GM23338 (cell line): ENCODE data around the gene HOXA3.

Source experiments
- CTCF ChIP-seq, 2 experiments: fragments of 200-600 bp in 1 of 2; sonication (generic) in 1 of 2; conservative IDR thresholded peaks; 2 replicates each; pipeline versions ENCODE4 v1.5.1 to v1.6.1; 2016 to 2017; ENCODE audit warnings: antibody characterized with exemption in 2 of 2, low read depth in 2 of 2, mild to moderate bottlenecking in 2 of 2, moderate library complexity in 1 of 2
- EZH2 ChIP-seq: fragments of 200-600 bp; sonication (generic); IDR thresholded peaks from one replicate; pipeline ENCODE4 v1.8.0; 2017; ENCODE audit warnings: antibody characterized with exemption, mild to moderate bottlenecking, low read depth; ENCODE audit not compliant: unreplicated experiment
- EZH2phosphoT487 ChIP-seq: fragments of 200-600 bp; sonication (generic); IDR thresholded peaks from one replicate; pipeline ENCODE4 v1.8.1; 2018; ENCODE audit warnings: antibody characterized with exemption; ENCODE audit not compliant: unreplicated experiment
- JUNB ChIP-seq: IDR thresholded peaks from one replicate; pipeline ENCODE4 v1.6.1; 2016; ENCODE audit warnings: antibody characterized with exemption; ENCODE audit not compliant: unreplicated experiment
- POLR2AphosphoS5 ChIP-seq: IDR thresholded peaks from 2 replicates; pipeline ENCODE4 v1.6.1; 2016; ENCODE audit warnings: antibody characterized with exemption, low read depth
- ZNF114 ChIP-seq: fragments of 250-450 bp; sonication (Bioruptor Pico); IDR thresholded peaks from 2 replicates; pipeline ENCODE4 v1.5.0; 2020; ENCODE audit warnings: mild to moderate bottlenecking, moderate library complexity

GRCh38 chr7:27187475-27188385 is 35.3 kb upstream of the HOXA3 start:
- no peak for TF ChIP-seq CTCF (conservative IDR thresholded peaks at IDR 0.05; ENCODE audit: low read depth in 2 of 2)
- TF ChIP-seq ZNF114 (CRISPR knock-in tag) = no peak
- no peak for TF ChIP-seq POLR2AphosphoS5
- TF ChIP-seq EZH2phosphoT487 = peak; percentile 43
- TF ChIP-seq EZH2 = peak; percentile 54
- TF ChIP-seq JUNB = no peak
